Muscle of leg (tissue), 9 donors: ENCODE measurements around the gene SLC25A5. TPM values are rescaled to one million over a fixed set of nuclear protein-coding genes. Genes with fewer than 3 reads are reported as not detected.

Experiments used
- polyA plus RNA-seq, 8 donors: library from polyadenylated mRNA; unstranded; fragments of 120-200 nt; gene quantifications; one replicate each; pipeline versions ENCODE4 v1.2.1 to v1.2.3, GENCODE V29; 2013; ENCODE audit warnings: inconsistent platforms in 1 of 8, low replicate concordance in 1 of 8; ENCODE audit not compliant: insufficient read length in 8 of 8, insufficient read depth in 1 of 8
- total RNA-seq: library from RNA; stranded (reverse); fragments of 120-200 nt; gene quantifications from one replicate; pipeline ENCODE4 v1.2.4, GENCODE V29; 2013

SLC25A5 gene
- total and polyA plus RNA-seq, 9 donors: 73.8 to 190 (median 175) TPM

Other genes starting within 250 kb of the SLC25A5 start
- gene PGRMC1, start 232.2 kb upstream of the SLC25A5 start, total RNA-seq: 98.5 TPM
- 100 to 1,000 TPM in 5 of 8 donors, 10 to 100 TPM in 3; 86.7 to 148 (median 102) TPM for gene PGRMC1, start 232.2 kb upstream of the SLC25A5 start, polyA plus RNA-seq
- 7.0 TPM for gene SLC25A43, start 69.1 kb upstream of the SLC25A5 start, total RNA-seq
- 10 to 100 TPM in 1 of 8 donors, 1 to 10 TPM in 7; 3.9 to 11.7 (median 7.8) TPM for gene SLC25A43, start 69.1 kb upstream of the SLC25A5 start, polyA plus RNA-seq
- gene STEEP1, start 97.0 kb downstream of the SLC25A5 start, total RNA-seq: 28.6 TPM
- gene STEEP1, start 97.0 kb downstream of the SLC25A5 start, polyA plus RNA-seq: 10 to 100 TPM; 15.5 to 21.6 (median 16.2) TPM
- 28.6 TPM for gene UBE2A, start 106.1 kb downstream of the SLC25A5 start, total RNA-seq
- gene UBE2A, start 106.1 kb downstream of the SLC25A5 start, polyA plus RNA-seq: 10 to 100 TPM; 48.9 to 69.2 (median 56.9) TPM
- gene NKRF, start 138.0 kb downstream of the SLC25A5 start, total RNA-seq: 3.5 TPM
- gene NKRF, start 138.0 kb downstream of the SLC25A5 start, polyA plus RNA-seq: 1 to 10 TPM; 5.3 to 9.9 (median 6.9) TPM
- 39.0 TPM for gene SEPTIN6, start 224.7 kb downstream of the SLC25A5 start, total RNA-seq
- 10 to 100 TPM; 26.5 to 50.0 (median 38.9) TPM for gene SEPTIN6, start 224.7 kb downstream of the SLC25A5 start, polyA plus RNA-seq